IPS-18a (cell line): ENCODE results near the gene ZCCHC7.

ENCODE experiments used
- H3K27ac ChIP-seq: one replicate; pipeline ENCODE4 v1.5.1; 2013; ENCODE audit warnings: low read length
- H3K27me3 ChIP-seq: one replicate; pipeline ENCODE4 v1.6.1; 2013; ENCODE audit warnings: mild to moderate bottlenecking, low read length; ENCODE audit not compliant: control insufficient read depth, insufficient read depth
- H3K36me3 ChIP-seq: one replicate; pipeline ENCODE4 v1.6.1; 2013; ENCODE audit warnings: low read depth, low read length; ENCODE audit not compliant: control insufficient read depth
- H3K4me1 ChIP-seq: one replicate; pipeline ENCODE4 v1.6.1; 2013; ENCODE audit warnings: low read depth, low read length; ENCODE audit not compliant: control insufficient read depth
- H3K4me3 ChIP-seq: one replicate; pipeline ENCODE4 v1.5.1; 2013; ENCODE audit warnings: low read length
- H3K9ac ChIP-seq: one replicate; pipeline ENCODE4 v1.6.1; 2013; ENCODE audit warnings: mild to moderate bottlenecking, low read length, moderate library complexity
- H3K9me3 ChIP-seq: one replicate; pipeline ENCODE4 v1.6.1; 2013; ENCODE audit warnings: low read depth, low read length; ENCODE audit not compliant: control insufficient read depth

ZCCHC7 gene

GRCh38 chr9:37350486-37351190 lies 230.3 kb downstream of the ZCCHC7 start:
- Histone ChIP-seq H3K4me1 (no peaks in the 10 kb centered on the region), H3K4me3 (no peak overlapping the region), H3K9me3 (no peaks in the 10 kb centered on the region), H3K27me3 (no peaks in the 10 kb centered on the region), H3K9ac (no peak overlapping the region), H3K36me3 (no peaks in the 10 kb centered on the region), H3K27ac (no peak overlapping the region)

GRCh38 chr9:37353791-37354190 lies 233.4 kb downstream of the ZCCHC7 start:
- H3K36me3 ChIP-seq = no peaks in the 10 kb centered on the region
- H3K4me3 ChIP-seq = no peak overlapping the region
- H3K4me1 ChIP-seq = no peaks in the 10 kb centered on the region
- no peak overlapping the region for H3K9ac ChIP-seq
- no peaks in the 10 kb centered on the region for H3K9me3 ChIP-seq
- H3K27me3 ChIP-seq = no peaks in the 10 kb centered on the region
- no peak overlapping the region for H3K27ac ChIP-seq

- Histone ChIP-seq H3K9me3 (no peaks in the 10 kb centered on the region), H3K27ac (no peak overlapping the region), H3K9ac (no peak overlapping the region), H3K36me3 (no peaks in the 10 kb centered on the region), H3K4me3 (no peak overlapping the region), H3K4me1 (no peaks in the 10 kb centered on the region), H3K27me3 (no peaks in the 10 kb centered on the region)
Measured at GRCh38 chr9:37362430-37362829, 242.1 kb downstream of the ZCCHC7 start.

- Histone ChIP-seq H3K9me3 (no peaks in the 10 kb centered on the region), H3K36me3 (no peaks in the 10 kb centered on the region), H3K27ac (no peak overlapping the region), H3K9ac (no peak overlapping the region), H3K27me3 (no peaks in the 10 kb centered on the region), H3K4me3 (no peak overlapping the region), H3K4me1 (no peaks in the 10 kb centered on the region)
Measured at GRCh38 chr9:37363124-37363523, 242.8 kb downstream of the ZCCHC7 start.

- no peaks in the 10 kb centered on the region for H3K36me3 ChIP-seq
- H3K9me3 ChIP-seq = no peaks in the 10 kb centered on the region
- no peaks in the 10 kb centered on the region for H3K4me1 ChIP-seq
- H3K4me3 ChIP-seq = no peak overlapping the region
- H3K27me3 ChIP-seq = no peaks in the 10 kb centered on the region
- H3K9ac ChIP-seq = no peak overlapping the region
- no peak overlapping the region for H3K27ac ChIP-seq
Measured at GRCh38 chr9:37364136-37364535, 243.8 kb downstream of the ZCCHC7 start.

- Histone ChIP-seq H3K27ac (no peak overlapping the region), H3K27me3 (no peaks in the 10 kb centered on the region), H3K4me3 (no peak overlapping the region), H3K9ac (no peak overlapping the region), H3K9me3 (no peaks in the 10 kb centered on the region), H3K36me3 (no peaks in the 10 kb centered on the region), H3K4me1 (no peaks in the 10 kb centered on the region)
Measured at GRCh38 chr9:37364751-37365360, 244.5 kb downstream of the ZCCHC7 start.

- Histone ChIP-seq H3K4me1 (no peaks in the 10 kb centered on the region), H3K9me3 (no peaks in the 10 kb centered on the region), H3K9ac (no peak overlapping the region), H3K4me3 (no peak overlapping the region), H3K27me3 (no peaks in the 10 kb centered on the region), H3K27ac (no peak overlapping the region), H3K36me3 (no peaks in the 10 kb centered on the region)
Measured at GRCh38 chr9:37369671-37370070, 249.3 kb downstream of the ZCCHC7 start.

- no peaks in the 10 kb centered on the region for H3K9me3 ChIP-seq
- H3K36me3 ChIP-seq = no peaks in the 10 kb centered on the region
- no peak overlapping the region for H3K9ac ChIP-seq
- H3K4me1 ChIP-seq = no peaks in the 10 kb centered on the region
- H3K27ac ChIP-seq = no peak overlapping the region
- H3K27me3 ChIP-seq = no peaks in the 10 kb centered on the region
- no peak overlapping the region for H3K4me3 ChIP-seq
Measured at GRCh38 chr9:37370282-37370681, 249.9 kb downstream of the ZCCHC7 start.

- H3K9me3 ChIP-seq = no peaks in the 10 kb centered on the region
- no peaks in the 10 kb centered on the region for H3K36me3 ChIP-seq
- H3K27ac ChIP-seq = no peak overlapping the region
- H3K27me3 ChIP-seq = no peaks in the 10 kb centered on the region
- no peak overlapping the region for H3K9ac ChIP-seq
- no peaks in the 10 kb centered on the region for H3K4me1 ChIP-seq
- no peak overlapping the region for H3K4me3 ChIP-seq
Measured at GRCh38 chr9:37370968-37371563, 250.7 kb downstream of the ZCCHC7 start.

- Histone ChIP-seq H3K4me1 (no peaks in the 10 kb centered on the region), H3K36me3 (no peaks in the 10 kb centered on the region), H3K27ac (no peak overlapping the region), H3K9me3 (no peaks in the 10 kb centered on the region), H3K27me3 (no peaks in the 10 kb centered on the region), H3K9ac (no peak overlapping the region), H3K4me3 (no peak overlapping the region)
Measured at GRCh38 chr9:37371565-37372464, 251.4 kb downstream of the ZCCHC7 start.

GRCh38 chr9:37372839-37373238 lies 252.5 kb downstream of the ZCCHC7 start:
- no peak overlapping the region for H3K4me3 ChIP-seq
- no peaks in the 10 kb centered on the region for H3K4me1 ChIP-seq
- H3K27ac ChIP-seq = no peak overlapping the region
- H3K9me3 ChIP-seq = no peaks in the 10 kb centered on the region
- H3K9ac ChIP-seq = no peak overlapping the region
- H3K36me3 ChIP-seq = no peaks in the 10 kb centered on the region
- no peaks in the 10 kb centered on the region for H3K27me3 ChIP-seq
